Spinal cord (tissue), 10 donors: ENCODE data around the gene CDC42EP5. TPM values are rescaled to one million over a fixed set of nuclear protein-coding genes. Genes with fewer than 3 reads are reported as not detected.

Experiments
- DNase-seq, 6 donors: peaks; one replicate each; pipeline versions ENCODE4 v3.0.0 to v3.0.0-alpha.2; 2013 to 2015; ENCODE audit warnings: low spot score in 6 of 6, low read depth in 4 of 6
- H3K27ac ChIP-seq: one replicate; pipeline ENCODE4 v1.5.1; 2013; ENCODE audit warnings: low read depth, low read length, control low read depth
- H3K27me3 ChIP-seq: one replicate; pipeline ENCODE4 v1.6.1; 2013; ENCODE audit warnings: low read length; ENCODE audit not compliant: control insufficient read depth, insufficient read depth
- H3K36me3 ChIP-seq: one replicate; pipeline ENCODE4 v1.6.1; 2013; ENCODE audit warnings: low read length; ENCODE audit not compliant: control insufficient read depth, insufficient read depth
- H3K4me1 ChIP-seq: one replicate; pipeline ENCODE4 v1.6.1; 2013; ENCODE audit warnings: low read length; ENCODE audit not compliant: control insufficient read depth, insufficient read depth
- H3K4me3 ChIP-seq: one replicate; pipeline ENCODE4 v1.5.1; 2013; ENCODE audit warnings: low read depth, low read length, control low read depth
- H3K9me3 ChIP-seq: one replicate; pipeline ENCODE4 v1.6.1; 2013; ENCODE audit warnings: low read length; ENCODE audit not compliant: control insufficient read depth, insufficient read depth
- WGBS: methylation state at CpG from one replicate; pipeline ENCODE4 v1.1.5; 2013; ENCODE audit warnings: missing lambda C conversion rate; ENCODE audit not compliant: insufficient coverage; 5-methylcytosine and 5-hydroxymethylcytosine counted together
- polyA plus RNA-seq, 2 donors: library from polyadenylated mRNA; unstranded; fragments of 120-200 nt; gene quantifications; one replicate each; pipeline ENCODE4 v1.2.1, GENCODE V29; 2013; ENCODE audit not compliant: insufficient read length in 2 of 2
- total RNA-seq, 2 donors: library from RNA; depleted of rRNA in 1 of 2; stranded (reverse); fragments of 120-200 nt in 1 of 2; fragments of >200 nt in 1 of 2; gene quantifications; one replicate each; pipeline versions ENCODE4 v1.2.3 to v1.2.4, GENCODE V29; 2013 to 2014
- donor health status: healthy.

The CDC42EP5 gene
- total and polyA plus RNA-seq, 4 donors: 6.5 to 42.5 (median 17.5) TPM

DNA sequence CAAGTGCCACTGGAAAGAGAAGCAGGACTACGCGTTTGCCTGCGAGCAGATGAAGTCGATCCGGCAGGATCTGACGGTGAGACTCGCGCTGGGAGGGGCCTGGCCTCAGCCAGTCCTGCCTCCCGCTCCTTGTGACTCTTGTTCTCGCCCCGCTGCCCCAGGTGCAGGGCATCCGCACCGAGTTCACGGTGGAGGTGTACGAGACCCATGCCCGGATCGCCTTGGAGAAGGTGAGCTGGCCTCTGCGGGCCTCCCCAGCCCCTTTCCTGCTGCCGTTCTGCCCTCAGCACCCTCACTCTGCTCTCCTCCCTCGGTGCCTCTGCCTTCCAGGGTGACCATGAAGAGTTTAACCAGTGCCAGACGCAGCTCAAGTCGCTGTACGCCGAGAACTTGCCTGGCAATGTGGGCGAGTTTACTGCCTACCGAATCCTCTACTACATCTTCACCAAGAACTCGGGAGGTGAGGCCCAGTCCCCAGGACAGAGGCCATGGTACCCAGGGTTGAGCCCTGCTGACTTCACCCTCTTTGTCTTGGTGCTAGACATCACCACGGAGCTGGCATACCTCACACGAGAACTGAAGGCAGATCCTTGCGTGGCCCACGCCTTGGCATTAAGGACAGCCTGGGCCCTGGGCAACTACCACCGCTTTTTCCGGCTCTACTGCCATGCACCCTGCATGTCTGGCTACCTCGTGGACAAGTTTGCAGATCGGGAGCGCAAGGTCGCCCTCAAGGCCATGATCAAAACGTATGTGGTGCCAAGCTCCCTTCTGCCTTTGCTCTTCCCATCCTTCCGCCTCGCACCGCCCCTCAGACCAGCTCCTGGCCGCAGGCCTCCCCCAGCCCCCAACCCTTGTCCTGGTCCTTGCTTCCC, 15.1 kb downstream of the CDC42EP5 start:
- H3K27ac ChIP-seq: no peak overlapping the region

DNA sequence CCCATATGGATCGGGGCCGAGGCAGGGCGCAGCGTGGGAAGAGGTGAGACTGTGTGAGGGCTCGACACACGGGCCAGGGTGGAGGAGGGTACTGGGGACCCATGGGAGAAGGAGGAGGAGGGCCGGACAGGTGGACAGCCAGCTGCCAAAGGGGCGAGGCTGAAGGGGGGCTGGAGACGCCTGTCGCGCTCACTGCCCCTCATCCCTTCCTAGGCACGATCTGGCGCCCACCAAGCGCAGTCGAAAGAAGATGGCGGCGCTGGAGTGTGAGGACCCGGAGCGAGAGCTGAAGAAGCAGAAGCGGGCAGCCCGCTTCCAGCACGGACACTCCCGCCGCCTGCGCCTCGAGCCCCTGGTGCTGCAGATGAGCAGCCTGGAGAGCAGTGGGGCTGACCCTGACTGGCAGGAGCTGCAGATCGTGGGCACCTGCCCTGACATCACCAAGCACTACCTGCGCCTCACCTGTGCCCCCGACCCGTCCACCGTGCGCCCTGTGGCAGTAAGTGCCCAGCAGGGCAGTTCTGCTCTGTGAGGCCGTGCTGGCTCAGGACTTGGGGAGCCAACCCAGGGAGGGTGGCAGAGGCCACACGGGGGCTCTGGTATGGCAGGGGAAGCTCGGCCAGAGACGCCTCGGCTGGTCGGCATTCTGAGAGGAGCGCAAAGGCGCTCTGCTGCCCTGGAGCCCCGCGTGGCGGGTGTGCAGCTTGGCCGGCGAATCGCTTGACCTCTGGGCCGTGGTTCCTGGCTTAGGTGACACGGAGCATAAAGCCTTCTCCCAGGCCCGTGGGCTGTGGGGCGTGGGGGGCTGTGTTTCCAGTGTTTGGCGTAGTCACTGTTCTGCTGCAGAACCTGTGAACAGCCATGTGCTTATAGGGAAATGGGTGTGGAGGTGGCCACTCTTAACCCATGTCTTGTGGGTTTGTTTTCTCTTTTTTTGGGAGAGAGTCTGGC, 16.4 kb downstream of the CDC42EP5 start:
- H3K36me3 ChIP-seq: peaks cover 100% of the 10 kb centered on the region
- no peaks in the 10 kb centered on the region for H3K4me1 ChIP-seq
- DNase-seq: no peak
- H3K27ac ChIP-seq: no peak overlapping the region
- no peaks in the 10 kb centered on the region for H3K27me3 ChIP-seq
- H3K9me3 ChIP-seq: no peaks in the 10 kb centered on the region
- 94% methylated on average over 50 of the region's 51 CpGs for WGBS
- no peak overlapping the region for H3K4me3 ChIP-seq

More for the DNA sequence above, 15.1 kb downstream of the CDC42EP5 start:
- Histone ChIP-seq H3K9me3 (no peaks in the 10 kb centered on the region), H3K36me3 (peaks cover 99% of the 10 kb centered on the region), H3K27me3 (no peaks in the 10 kb centered on the region), H3K4me3 (no peak overlapping the region), H3K4me1 (peaks cover 12% of the 10 kb centered on the region)
- WGBS: 96% methylated on average over 42 of the region's 42 CpGs
- DNase-seq: no peak

- Histone ChIP-seq H3K4me3 (no peak overlapping the region), H3K27ac (no peak overlapping the region), H3K36me3 (peaks cover 98% of the 10 kb centered on the region), H3K4me1 (peaks cover 5% of the 10 kb centered on the region), H3K9me3 (no peaks in the 10 kb centered on the region), H3K27me3 (no peaks in the 10 kb centered on the region)
- no peak for DNase-seq
- 95% methylated on average over 36 of the region's 40 CpGs for WGBS
Observed at GRCh38 chr19:54455786-54456422, 17.2 kb downstream of the CDC42EP5 start.

GRCh38 chr19:54454781-54455675, 18.1 kb downstream of the CDC42EP5 start:
- Histone ChIP-seq H3K27ac (no peak overlapping the region), H3K27me3 (no peaks in the 10 kb centered on the region), H3K36me3 (peaks cover 95% of the 10 kb centered on the region), H3K4me1 (peaks cover 14% of the 10 kb centered on the region), H3K9me3 (no peaks in the 10 kb centered on the region), H3K4me3 (no peak overlapping the region)
- WGBS: 94% methylated on average over 31 of the region's 33 CpGs
- no peak for DNase-seq

DNA sequence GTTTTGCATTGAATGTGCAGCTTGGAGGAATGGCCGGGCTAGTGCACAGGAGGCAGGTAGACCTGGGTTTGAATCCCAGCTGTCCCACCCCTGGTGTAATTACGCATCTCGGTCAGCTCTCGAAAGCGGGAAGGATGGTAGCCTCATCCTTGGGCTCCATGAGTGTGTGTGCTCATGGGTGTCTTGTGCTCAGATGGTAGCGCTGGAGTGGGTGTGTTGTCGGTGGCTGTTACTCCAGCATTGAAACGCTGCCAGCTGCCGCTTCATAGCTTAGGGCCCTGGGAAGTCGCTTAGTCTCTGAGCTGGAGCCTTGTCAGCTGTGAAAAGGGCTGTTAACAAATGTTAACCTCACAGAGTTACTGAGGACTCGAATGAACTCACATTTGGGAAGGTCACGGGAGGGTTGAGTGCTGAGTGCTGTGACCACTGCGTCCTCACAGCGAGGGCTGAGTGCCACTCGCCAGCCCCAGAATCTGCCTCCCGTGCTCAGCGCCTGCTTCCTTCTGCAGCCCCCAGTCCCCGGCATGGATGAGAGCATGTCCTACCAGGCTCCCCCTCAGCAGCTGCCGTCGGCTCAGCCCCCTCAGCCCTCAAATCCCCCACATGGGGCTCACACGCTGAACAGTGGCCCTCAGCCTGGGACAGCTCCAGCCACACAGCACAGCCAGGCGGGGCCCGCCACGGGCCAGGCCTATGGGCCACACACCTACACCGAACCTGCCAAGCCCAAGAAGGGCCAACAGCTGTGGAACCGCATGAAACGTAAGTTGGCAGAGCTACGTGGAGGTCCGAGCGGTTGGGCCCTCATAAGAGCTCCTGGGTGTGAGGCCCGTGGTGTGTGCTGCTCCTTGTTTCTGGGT, 18.9 kb downstream of the CDC42EP5 start:
- peaks cover 16% of the 10 kb centered on the region for H3K4me1 ChIP-seq

GRCh38 chr19:54452626-54453025, 20.5 kb downstream of the CDC42EP5 start:
- H3K27me3 ChIP-seq: no peaks in the 10 kb centered on the region
- H3K27ac ChIP-seq: no peak overlapping the region
- peaks cover 71% of the 10 kb centered on the region for H3K36me3 ChIP-seq
- no peak overlapping the region for H3K4me3 ChIP-seq
- 93% methylated on average over 11 of the region's 11 CpGs for WGBS
- no peaks in the 10 kb centered on the region for H3K9me3 ChIP-seq
- H3K4me1 ChIP-seq: peaks cover 24% of the 10 kb centered on the region
- no peak for DNase-seq

More for the DNA sequence above, 18.9 kb downstream of the CDC42EP5 start:
- Histone ChIP-seq H3K36me3 (peaks cover 86% of the 10 kb centered on the region), H3K9me3 (no peaks in the 10 kb centered on the region), H3K4me3 (no peak overlapping the region), H3K27me3 (no peaks in the 10 kb centered on the region), H3K27ac (no peak overlapping the region)
- no peak for DNase-seq
- WGBS: 92% methylated on average over 29 of the region's 31 CpGs

DNA sequence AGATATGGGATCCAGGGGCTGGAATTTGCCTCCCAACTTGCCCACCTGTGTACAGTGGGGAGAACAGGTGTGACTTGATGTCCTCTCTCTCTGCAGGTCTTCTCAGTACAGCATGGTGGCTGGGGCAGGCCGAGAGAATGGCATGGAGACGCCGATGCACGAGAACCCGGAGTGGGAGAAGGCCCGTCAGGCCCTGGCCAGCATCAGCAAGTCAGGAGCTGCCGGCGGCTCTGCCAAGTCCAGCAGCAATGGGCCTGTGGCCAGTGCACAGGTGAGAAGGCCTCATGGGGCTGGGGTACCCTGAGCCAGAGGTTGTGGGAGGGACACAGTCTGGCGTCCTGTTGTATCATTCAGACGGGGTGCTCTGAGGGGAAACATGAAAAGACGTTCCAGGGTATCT, 21.1 kb downstream of the CDC42EP5 start:
- no peak for DNase-seq
- Histone ChIP-seq H3K9me3 (no peaks in the 10 kb centered on the region), H3K4me3 (no peak overlapping the region), H3K4me1 (peaks cover 27% of the 10 kb centered on the region), H3K27ac (no peak overlapping the region), H3K36me3 (peaks cover 65% of the 10 kb centered on the region), H3K27me3 (no peaks in the 10 kb centered on the region)
- 96% methylated on average over 11 of the region's 11 CpGs for WGBS

- Histone ChIP-seq H3K4me3 (no peak overlapping the region), H3K36me3 (peaks cover 59% of the 10 kb centered on the region), H3K27me3 (no peaks in the 10 kb centered on the region), H3K27ac (no peak overlapping the region), H3K4me1 (peaks cover 30% of the 10 kb centered on the region), H3K9me3 (no peaks in the 10 kb centered on the region)
- 81% methylated on average over 4 of the region's 9 CpGs for WGBS
- no peak for DNase-seq
Observed at GRCh38 chr19:54451331-54451871, 21.7 kb downstream of the CDC42EP5 start.
